ENCODE results near the gene MSMP. TPM values are rescaled to one million over a fixed set of nuclear protein-coding genes. Genes with fewer than 3 reads are reported as not detected.

Gene MSMP
- polyA plus RNA-seq, 4 donors = not detected

DNA sequence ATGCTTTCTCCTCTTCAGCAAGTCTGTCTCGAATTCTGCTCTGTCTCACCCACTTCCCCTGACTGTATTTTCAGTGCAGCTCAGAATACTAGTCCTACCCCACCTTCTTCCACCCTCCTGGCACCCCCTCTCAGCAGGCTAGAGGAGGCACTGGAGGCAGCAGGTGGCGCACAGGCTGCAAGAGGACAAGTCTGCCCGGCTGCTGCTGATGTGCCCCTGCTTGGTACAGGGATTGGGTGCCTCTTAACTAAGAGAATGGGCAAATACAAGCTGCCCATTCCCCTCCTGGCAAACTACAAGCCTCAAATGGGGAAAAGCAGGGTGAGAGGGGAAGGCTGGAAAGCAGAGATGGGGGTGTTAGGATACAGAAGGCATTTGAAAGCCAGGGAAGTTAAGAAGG lies 27.1 kb downstream of the MSMP start:
- no peak for DNase-seq (ENCODE audit: low read depth in 4 of 4, low spot score in 2 of 4)

DNA sequence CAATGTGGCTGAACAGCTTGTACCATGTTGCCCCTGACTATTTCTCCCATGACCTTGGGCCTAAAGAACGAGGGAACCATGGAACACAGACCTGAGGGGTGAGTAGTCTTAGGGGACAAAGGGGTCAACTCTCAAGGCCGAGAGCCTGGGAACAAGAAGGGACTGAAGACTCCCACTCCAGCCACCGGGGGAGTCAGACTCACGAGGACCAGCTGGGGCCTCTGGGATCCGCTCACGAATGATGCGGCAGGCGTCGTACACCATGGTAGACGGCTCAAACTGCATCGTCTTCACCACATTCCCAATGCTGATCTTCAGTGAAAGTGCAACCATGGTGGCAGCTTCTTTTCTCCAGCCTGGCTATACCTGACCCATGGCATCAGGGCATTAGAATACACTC lies 28.7 kb downstream of the MSMP start:
- DNase-seq (ENCODE audit: low read depth in 4 of 4, low spot score in 2 of 4) = no peak

DNA sequence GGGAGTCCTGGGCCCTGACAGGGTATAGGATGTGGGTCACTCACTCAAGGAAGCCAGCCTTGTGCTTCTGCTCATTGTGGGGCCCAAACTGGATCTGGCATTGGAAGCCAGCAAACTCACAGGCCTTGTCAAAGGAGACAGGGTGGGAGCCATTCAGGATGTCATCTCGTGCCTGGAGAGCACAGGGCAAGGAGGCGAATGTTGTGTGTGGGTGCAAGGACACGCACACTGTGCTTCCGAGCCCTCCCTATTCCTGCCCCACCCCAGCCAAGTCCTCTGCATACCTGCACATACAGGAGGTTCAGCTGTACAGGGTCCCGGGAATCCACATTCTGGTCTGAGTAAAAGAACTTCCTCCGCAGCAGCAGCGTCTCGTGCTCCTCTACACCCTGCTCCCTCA lies 30.2 kb downstream of the MSMP start:
- DNase-seq (ENCODE audit: low read depth in 4 of 4, low spot score in 2 of 4) = no peak

DNA sequence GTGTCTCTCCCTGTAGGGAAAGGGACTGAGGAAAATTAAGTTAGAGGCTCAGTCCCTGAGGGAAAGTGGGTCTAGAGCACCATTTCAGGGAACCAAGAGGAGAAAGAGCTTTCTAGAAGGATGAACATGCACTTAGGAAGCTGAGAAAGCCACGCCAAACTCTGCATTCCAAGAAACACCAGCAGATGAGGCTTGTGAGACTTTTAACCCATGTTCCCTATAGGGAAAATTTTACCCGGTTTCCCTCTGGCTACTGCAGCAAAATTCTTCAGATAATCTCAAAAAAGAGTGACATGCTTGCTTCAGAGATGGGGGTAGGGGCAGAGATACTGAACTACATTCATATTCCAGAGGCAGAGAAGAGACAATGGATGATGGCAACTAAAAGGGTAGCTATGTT lies 30.6 kb downstream of the MSMP start:
- no peak for DNase-seq (ENCODE audit: low read depth in 4 of 4, low spot score in 2 of 4)

DNA sequence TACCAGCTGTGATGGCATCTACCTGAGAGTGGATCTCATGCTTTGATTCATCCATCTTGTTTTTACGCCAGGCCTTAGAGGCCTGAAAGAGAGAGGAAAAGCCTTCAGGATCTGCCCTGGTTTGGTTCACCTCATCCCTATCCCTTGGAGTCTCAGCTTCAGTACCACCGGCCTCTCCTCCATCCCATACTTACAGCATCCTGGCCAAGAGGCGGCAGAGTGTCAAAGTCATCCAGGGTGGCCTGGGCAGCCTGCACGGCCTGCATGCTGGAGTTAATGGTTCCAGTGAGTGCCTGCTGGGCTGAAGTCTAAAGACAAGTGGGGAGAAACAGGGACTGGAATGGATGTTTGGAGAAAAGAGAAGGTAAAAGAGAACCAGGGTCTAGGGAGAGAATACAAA lies 34.5 kb downstream of the MSMP start:
- DNase-seq (ENCODE audit: low read depth in 4 of 4, low spot score in 2 of 4) = no peak

DNA sequence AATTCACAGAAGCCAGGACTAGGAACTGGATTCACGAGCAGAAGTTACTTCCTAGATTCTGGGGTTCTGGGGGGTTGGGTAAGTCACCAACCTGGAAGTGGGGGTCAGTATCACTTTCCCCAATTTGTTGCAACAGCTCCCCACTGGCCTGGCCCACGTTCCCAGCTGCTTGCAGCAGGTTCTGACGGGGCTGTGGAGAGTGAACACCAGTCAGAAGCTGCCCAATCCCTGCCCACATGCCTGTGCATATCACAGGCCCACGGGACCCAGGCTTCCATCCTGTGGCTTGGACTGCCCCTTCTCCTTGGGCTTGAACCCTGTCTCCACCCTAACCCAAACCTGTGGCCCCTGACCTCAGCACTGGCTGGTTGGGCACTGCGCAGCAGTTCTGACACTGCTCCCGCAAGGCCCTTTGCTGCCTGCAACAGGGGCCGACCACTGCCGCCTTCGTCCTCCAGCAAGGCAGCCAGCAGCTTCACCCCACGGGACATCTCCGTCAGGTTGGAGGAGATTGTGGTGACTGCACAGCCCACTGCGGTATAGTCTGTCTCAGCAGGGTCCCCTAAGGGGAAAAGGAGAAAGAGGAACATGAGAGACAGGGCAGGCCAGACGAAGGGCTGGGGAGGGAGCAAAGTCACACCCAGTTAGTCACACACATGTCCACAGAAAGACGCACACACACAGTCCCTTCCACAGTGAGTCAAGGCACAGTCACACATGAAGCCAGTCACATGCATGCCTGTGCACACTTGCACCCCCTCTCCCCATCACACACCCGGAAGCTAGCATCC lies 35.2 kb downstream of the MSMP start:
- DNase-seq (ENCODE audit: low read depth in 4 of 4, low spot score in 2 of 4) = no peak

DNA sequence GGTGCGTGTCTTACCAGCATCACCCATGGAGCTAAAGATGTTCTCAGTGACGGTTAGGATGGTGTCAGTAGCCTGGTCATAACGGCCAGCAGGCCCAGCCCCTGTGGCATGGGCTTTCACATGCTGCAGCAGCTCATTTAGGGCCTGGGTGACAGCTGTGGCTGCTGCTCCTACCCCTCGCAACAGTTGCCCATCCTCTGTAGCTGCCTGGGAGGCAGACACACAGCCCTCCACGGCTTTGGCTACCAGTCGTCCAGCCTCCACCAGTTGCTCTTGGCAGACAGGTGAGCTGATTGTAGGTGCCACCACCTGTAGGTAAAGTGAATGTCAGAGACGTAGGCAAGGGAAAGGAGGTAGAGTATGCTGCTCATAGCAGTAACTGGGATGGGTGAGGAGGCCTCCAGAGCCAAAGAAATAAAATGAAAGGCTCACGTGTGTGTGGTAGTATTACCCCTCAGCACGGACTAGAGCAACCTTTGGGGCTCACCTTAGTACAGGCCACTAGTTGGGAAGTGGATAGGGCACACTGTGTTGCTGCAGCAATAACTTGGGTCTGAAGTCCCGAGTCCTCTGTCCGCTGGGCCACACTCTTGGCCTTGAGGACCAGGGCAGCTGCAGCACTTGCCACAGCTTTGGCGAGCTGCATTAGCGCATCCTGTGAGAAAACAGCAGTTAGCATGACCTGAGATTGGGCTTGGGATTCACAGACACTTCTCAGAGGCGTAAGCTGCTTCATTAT lies 36.8 kb downstream of the MSMP start:
- DNase-seq (ENCODE audit: low read depth in 4 of 4, low spot score in 2 of 4) = no peak

DNA sequence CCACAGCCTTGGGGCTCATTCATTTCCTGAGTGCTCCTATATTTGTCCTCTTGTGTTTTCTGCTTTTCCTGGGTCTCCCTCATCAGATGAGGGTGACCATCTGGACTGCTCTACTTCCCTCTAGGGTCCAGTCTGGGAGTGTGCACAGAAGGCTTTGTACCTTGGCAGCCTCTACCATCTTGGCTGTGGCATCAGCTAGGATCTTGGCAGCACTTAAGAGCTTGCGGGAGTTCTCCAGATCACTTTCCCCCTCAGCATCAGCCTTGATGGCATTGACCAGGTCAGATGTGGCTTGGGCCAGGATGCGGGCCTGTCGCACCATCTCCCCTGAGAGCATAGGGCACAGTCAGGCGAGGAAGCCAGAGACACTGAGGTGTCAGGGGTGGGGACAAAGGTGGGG lies 37.8 kb downstream of the MSMP start:
- no peak for DNase-seq (ENCODE audit: low read depth in 4 of 4, low spot score in 2 of 4)

DNA sequence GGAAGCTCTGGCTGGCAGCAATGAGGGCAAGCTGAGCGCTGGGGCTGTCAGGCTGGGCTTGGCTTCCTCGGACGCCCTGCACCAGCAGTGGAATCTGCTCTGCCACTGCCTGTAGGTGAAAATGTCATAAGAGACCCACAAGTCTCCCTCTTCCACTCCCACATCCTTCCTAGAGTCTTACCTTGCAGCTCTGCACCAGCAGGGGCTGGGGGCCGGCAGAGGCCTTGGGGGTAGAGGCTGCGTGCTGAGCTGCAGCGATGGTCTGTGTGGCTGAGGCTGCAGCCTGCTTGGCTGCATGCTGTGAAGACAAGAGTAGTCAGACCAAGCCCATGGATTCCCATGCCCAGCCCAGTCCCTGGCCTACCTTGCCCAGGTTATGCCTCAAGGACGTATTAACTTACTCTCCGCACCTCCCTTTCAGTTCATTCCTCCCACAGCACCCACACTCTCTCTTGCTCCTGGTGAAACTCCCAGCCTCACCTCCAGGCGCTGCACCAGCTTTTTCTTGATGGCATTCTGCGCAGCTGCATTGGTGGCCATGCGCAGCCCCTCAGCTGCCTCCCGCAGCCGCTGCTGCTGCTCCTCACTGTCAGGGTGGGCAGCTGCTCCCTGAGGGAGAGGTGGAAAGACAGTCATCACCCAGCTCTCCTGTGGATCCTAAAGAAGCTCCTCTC lies 39.4 kb downstream of the MSMP start:
- no peak for DNase-seq (ENCODE audit: low read depth in 4 of 4, low spot score in 2 of 4)

DNA sequence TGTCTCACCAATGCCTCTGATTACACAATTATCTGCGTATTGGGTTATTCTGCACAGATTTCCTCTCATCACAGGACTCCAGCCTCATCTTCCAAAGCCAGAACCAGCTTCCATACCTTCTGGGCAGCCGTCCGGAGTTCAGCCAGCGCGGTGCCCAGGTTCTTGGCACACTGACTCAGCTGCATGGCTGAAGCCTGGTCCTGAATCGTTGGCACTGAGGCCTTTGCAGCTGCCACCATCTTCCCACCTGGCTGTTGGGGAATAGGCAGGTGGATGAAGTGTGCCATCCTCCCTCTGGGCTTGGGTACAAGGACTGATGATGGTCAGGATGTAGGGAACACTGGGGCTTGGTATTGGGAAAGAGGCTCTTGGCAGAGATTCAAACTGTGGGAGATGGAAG lies 40.0 kb downstream of the MSMP start:
- DNase-seq (ENCODE audit: low read depth in 4 of 4, low spot score in 2 of 4) = no peak

DNA sequence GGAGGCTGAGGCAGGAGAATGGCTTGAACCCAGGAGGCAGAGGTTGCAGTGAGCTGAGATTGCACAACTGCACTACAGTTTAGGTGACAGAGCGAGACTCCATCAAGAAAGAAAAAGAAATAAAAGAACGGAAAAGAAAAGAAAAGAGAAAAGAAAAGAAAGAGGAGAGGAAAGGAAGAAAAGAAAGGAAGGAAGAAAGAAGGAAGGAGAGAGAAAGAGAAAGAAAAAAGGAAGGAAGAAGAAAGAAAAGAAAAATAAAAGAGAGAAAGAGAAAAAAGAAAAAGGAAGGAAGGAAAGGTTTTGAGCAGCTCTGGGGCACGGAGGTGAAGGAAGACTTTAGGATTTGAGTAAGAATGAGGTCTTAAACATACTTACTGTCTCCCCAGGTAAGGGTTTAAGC lies 40.5 kb downstream of the MSMP start:
- DNase-seq (ENCODE audit: low read depth in 4 of 4, low spot score in 2 of 4) = no peak

DNA sequence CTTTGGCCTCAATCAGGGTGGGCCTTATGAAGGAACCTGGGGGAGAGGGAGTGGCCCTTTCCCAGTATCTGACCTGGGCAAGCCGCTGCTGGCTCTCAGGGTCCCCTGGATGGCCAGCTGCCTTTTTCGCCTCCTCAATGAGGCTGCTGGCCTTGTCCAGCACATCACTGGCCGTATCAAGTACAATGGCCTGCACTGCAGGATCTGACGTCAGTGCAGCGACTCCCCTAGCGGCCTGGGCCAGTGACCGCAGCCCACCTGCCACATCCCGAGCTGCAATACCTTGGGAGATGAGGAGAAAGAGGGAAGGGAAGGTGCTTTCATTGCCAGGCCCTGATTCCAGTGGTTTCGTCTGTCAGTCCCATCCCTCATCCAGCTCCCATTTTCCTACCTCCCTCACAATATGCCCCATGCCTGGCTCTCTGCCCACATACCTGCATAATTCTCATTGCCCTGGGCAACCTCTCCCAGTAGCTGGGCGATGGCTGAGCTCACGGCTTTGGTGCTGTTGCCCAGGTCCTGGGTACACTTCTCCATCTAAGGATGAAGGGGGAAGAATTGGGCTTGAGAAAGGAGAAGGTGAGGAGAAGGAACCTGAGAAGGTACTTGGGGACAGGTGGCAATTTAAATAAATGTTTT lies 41.2 kb downstream of the MSMP start:
- DNase-seq (ENCODE audit: low read depth in 4 of 4, low spot score in 2 of 4) = no peak

DNA sequence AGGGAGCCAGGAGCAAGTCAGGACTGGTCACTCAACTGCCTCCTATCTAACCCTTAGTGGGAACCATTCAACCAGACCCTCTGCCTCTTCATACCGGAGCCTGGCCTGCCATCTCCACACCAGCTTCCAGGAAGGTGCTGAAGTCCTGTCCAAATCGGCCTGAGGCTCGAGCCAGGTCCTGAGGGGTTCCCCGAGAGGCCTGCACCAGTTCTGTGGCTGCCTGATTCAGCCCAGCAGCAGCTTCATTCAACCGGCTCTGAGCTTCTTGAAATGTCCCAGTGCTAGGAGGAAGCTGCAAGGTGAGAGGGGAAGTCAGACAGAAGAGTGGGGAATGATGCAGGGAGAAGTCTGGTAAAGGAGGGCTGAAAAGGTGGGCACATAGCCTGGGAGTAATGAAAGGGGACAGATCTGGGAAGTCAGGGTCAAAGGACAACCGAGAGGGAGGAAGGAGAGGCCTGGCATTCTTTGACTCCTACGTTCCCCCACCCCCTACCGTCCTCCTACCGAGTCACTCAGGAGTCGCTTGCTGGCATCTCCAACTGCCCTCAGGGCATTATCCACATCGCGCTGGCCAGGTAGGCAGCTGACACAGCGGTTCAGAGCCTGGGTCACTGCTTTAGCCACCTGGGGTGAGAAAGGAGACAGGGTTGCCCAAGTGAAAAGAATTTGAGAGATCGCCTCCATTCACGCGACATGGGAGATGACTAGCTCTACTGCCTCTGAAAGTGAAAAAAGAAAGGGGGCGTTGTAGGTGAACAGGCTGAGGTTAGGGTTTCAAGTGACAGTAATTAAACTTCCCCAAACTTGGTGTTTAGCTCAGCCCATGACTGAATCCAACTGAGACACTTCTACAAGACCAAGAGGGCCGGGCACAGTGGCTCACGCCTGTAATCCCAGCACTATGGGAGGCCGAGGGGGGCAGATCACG lies 42.3 kb downstream of the MSMP start:
- DNase-seq (ENCODE audit: low read depth in 4 of 4, low spot score in 2 of 4) = no peak

DNA sequence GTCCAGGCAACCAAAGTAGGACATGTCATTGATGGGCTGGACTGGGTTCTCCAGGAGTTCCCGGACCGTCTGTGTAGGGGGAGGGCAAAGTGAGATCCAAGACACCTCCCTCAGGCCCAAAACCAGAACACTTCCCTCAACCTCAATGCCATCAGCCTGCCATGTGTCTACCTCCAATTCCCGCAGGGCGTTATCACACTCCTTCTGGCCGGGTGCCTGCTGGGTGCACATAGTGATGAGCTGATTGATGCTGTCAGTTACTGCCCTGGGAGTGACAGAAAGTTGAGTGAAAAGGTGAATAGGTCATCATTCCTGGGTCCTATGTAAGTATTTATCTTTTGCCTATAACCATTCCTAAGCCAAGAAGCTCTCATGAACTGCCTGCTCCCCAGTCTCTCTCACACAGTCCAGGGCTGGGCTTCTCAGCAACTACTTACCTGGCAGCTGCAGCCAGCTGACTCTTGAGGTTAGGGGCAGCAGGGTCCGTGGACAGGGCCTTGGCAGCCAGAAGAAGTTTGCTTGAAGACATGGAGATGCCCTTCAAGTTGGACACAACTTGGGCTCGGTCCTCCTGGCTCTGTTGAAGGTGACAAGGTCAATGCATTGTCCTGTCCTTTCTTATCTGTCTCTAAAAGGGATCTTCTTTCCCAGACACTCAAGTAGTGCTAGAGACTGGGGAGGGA lies 43.1 kb downstream of the MSMP start:
- DNase-seq (ENCODE audit: low read depth in 4 of 4, low spot score in 2 of 4) = no peak

DNA sequence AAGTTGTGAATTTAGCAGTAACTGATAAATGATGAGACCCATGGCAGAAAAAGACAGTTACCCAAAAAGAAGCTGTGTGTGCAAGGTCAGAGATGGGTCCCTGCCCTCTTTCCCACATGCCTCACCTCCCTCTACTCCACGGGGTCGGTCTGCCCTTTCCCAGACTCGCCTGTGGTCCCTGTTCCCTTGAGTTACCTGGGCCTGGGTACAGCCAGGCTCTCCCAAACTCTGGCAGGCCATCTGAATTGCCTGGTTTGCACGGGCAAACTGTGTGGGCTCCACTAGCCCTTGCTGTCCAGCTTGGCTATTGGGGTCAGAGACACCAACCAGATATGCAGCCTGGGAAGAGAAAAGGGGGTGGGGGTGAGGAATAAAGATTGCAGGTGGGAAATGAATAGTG lies 45.9 kb downstream of the MSMP start:
- DNase-seq (ENCODE audit: low read depth in 4 of 4, low spot score in 2 of 4) = no peak

DNA sequence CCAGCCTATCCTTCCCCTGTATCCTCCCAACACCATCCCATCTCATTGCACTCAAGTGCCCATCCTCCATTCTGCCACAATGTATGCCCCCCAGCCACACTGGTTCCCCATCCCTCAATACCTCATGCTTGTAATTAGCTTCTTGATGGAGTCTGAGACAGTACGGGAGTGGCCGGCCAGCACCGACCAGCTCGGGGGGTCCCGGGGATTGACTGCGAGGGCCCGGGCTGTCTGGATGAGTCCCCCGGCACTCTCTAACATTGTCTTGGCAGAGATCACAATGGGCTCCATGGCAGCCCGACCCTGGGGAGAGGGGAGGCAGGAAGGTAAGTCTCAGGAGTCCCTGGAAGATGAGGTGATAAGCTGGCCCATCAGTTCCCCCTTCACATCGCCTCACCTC lies 47.1 kb downstream of the MSMP start:
- DNase-seq (ENCODE audit: low read depth in 4 of 4, low spot score in 2 of 4) = no peak

DNA sequence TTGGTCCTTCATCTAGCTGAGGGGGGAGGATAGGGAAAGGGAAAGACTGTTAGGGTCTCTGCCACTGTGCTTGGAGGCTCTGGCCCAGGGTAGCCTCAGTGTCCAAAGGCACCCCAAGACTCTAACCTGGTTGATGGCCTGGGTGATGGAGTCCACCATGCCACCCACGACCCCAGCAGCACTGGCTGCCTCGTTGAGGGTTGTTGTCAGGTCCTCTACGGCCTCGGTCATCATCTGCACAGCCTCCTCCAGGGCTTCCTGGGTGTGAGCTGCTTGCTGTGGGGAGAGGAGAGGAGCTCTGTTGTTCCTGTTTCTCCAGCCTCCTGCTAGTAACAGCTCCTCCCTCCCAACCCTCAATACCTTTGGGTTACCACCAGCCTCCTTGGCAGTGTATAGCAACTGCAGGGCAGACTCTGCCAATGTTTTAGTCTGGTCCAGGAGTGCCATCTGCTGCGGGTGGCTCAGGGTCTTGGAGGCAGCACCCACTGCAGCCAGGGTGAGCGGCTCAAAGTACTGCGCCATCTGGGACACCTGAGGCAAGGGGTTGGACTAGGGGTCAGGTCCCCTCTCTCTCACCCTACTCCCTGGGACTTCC lies 48.1 kb downstream of the MSMP start:
- no peak for DNase-seq (ENCODE audit: low read depth in 4 of 4, low spot score in 2 of 4)

DNA sequence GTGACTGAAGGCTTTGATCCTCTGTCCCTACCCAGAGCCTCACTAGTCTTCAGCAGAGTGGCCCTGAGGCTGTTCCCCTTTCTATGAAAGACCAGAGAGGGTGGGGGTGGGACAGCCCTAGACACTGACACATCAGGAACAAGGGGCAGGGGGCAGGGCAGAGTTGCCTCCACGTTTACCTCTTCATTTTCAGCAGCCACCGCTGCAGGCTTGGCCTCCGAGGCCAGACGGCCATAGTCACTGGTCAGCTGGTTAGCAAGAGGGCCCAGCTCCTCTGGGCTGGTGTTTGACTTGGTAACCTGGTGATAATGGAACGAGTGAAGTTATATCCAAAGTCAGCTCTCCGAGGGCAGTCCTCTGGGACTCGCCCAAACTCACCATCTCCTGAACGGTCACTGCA lies 48.7 kb downstream of the MSMP start:
- no peak for DNase-seq (ENCODE audit: low read depth in 4 of 4, low spot score in 2 of 4)

Data from left renal cortex interstitium (tissue), 4 donors.